Measurements from ENCODE around the gene ATP1A3. TPM values are rescaled to one million over a fixed set of nuclear protein-coding genes. Genes with fewer than 3 reads are reported as not detected.
A peak's percentile ranks its signal among the peaks of the same experiment; 100 is the strongest.

ATP1A3 gene
- total RNA-seq, 1 donor from 2014 or later, result not detected

DNA sequence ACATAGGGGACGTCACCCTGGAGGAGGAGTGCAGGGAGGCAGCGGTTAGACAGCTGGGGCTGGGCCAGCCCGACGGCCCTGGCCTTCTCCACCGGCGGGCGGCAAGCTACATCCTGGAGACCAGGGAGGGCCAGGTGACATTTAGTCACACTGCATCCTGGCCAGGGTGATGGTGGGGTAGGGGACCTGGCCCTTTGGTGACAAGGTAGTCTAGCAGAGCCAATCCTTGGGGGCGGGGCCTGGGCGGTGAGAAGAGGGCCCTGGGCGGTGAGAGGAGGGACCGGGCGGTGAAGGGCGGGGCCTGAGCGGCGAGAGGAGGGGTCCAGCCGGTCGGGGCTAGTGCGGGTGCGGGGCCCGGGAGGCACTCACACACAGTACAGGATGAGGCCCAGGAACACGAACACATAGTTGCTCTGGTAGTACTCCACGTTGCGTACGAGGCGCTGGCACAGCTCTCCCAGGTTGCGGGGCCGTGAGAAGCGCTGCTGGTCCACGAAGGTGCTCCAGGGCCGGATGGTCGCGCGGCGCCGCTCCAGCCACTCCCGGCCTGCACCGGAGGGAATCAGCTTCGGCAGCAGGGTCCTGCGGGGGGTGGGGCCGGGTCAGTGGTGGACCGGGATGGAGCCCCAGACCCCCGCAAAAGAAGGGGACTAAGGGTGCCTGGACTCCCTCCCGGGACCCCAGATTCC is 35.5 kb downstream of the ATP1A3 start:
- peak overlapping the region; percentile 85 for H3K4me3 ChIP-seq (ENCODE audit: low read depth, low read length)
- TF ChIP-seq, protein P1, sequence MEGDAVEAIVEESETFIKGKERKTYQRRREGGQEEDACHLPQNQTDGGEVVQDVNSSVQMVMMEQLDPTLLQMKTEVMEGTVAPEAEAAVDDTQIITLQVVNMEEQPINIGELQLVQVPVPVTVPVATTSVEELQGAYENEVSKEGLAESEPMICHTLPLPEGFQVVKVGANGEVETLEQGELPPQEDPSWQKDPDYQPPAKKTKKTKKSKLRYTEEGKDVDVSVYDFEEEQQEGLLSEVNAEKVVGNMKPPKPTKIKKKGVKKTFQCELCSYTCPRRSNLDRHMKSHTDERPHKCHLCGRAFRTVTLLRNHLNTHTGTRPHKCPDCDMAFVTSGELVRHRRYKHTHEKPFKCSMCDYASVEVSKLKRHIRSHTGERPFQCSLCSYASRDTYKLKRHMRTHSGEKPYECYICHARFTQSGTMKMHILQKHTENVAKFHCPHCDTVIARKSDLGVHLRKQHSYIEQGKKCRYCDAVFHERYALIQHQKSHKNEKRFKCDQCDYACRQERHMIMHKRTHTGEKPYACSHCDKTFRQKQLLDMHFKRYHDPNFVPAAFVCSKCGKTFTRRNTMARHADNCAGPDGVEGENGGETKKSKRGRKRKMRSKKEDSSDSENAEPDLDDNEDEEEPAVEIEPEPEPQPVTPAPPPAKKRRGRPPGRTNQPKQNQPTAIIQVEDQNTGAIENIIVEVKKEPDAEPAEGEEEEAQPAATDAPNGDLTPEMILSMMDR (IDR thresholded peaks at IDR 0.05; ENCODE audit: insufficient read depth, low read length, severe bottlenecking), result no peak
- FAIRE-seq, result no peak
- peak; percentile 54 for DNase-seq (ENCODE audit: low read depth)
- H3K36me3 ChIP-seq (ENCODE audit: control insufficient read depth, insufficient read depth, low read length), result peaks cover 2% of the 10 kb centered on the region
- no peaks in the 10 kb centered on the region for H3K27me3 ChIP-seq (ENCODE audit: control insufficient read depth, insufficient read depth, low read length)

DNA sequence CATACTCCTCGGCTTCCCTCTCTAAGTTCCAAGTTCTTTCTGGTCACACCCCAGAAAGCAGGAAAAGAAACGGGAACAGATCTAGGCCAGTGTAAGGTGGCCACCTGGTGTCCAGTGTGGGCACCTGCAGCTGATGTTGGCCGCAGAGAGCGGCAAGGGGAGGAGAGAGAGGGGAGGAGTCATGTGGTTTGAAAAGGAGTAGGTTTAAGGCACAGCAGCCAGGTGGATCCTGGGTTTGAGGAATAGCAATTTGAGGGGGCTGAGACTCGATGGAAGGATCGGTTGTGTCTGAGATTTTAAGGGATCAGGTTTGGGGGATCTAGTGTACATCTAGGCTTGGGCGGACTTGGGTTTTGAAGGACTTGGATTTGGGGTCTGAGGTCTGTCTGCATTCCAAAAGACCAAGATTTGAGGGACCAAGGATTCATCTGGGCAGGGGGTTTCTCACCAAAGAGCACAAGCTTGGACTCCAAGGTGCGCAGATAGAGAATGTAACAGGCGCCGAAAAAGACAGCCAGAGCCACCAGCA is 36.1 kb downstream of the ATP1A3 start:
- TF ChIP-seq, protein P1 (IDR thresholded peaks at IDR 0.05; ENCODE audit: insufficient read depth, low read length, severe bottlenecking), result peak; percentile 83
- peak; percentile 81 for DNase-seq (ENCODE audit: low read depth)
- no peak overlapping the region for H3K4me3 ChIP-seq (ENCODE audit: low read depth, low read length)
- no peak for FAIRE-seq
- peaks cover 2% of the 10 kb centered on the region for H3K36me3 ChIP-seq (ENCODE audit: control insufficient read depth, insufficient read depth, low read length)
- no peaks in the 10 kb centered on the region for H3K27me3 ChIP-seq (ENCODE audit: control insufficient read depth, insufficient read depth, low read length)

DNA sequence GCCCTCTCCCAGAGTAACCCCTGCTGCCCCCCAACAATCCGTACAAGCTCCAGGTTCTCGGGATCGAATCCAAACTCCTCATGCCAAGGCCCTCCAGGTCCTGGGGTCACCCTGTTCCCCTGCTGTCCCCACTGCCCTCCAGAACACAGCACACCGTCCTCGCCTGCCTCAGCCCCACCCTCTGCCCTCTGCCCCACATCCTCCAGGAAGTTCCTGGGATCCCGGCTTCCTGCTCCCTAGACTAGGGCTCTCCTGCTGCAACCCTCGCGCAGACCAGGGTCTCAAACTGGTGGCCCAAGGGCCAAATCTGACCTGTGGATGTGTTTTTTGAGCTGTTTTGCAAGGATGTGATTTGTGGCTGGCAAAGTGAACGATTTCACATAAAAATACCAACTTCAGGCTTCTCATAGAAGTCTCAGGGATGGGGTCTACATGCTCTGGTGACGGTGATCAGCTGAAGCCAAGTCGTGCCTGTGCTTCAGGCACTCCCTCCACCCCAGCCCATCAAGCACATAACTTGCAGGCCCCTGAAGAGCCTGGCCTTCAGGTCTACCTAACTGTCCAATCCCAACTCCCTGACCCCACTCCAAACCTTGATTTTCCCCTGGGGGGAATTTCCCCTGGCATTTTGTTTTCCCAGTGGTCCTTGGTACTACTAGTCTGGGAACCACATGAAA is 36.7 kb downstream of the ATP1A3 start:
- FAIRE-seq (no peak), DNase-seq (ENCODE audit: low read depth) (no peak)
- no peak overlapping the region for H3K4me3 ChIP-seq (ENCODE audit: low read depth, low read length)
- no peaks in the 10 kb centered on the region for H3K27me3 ChIP-seq (ENCODE audit: control insufficient read depth, insufficient read depth, low read length)
- TF ChIP-seq, protein P1 (IDR thresholded peaks at IDR 0.05; ENCODE audit: insufficient read depth, low read length, severe bottlenecking), result no peak
- H3K36me3 ChIP-seq (ENCODE audit: control insufficient read depth, insufficient read depth, low read length), result peaks cover 2% of the 10 kb centered on the region

DNA sequence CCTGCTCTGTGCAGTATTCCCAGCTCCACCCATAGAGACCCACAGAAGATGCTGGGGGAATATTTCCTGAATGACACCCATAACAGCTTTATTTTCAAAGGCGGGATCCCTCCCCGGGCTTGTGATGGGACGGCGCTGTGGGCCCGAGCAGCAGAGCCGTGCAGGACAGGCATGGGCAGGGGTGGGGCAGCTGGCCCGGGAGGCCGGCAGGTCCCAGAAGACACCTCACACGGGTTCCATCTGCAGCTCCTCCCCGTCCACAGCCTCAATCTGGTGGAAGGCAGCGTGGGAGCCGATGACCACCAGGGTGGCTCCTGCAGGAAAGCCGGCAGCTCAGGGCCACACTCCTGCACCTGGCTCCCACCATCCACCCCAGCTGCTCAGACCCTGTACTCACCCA is 37.4 kb downstream of the ATP1A3 start:
- TF ChIP-seq, protein P1 (IDR thresholded peaks at IDR 0.05; ENCODE audit: insufficient read depth, low read length, severe bottlenecking), result no peak
- peaks cover 2% of the 10 kb centered on the region for H3K36me3 ChIP-seq (ENCODE audit: control insufficient read depth, insufficient read depth, low read length)
- FAIRE-seq, result no peak
- no peaks in the 10 kb centered on the region for H3K27me3 ChIP-seq (ENCODE audit: control insufficient read depth, insufficient read depth, low read length)
- no peak overlapping the region for H3K4me3 ChIP-seq (ENCODE audit: low read depth, low read length)
- DNase-seq (ENCODE audit: low read depth), result no peak

GRCh38 chr19:41955521-41955920 is 38.5 kb downstream of the ATP1A3 start:
- Histone ChIP-seq H3K27me3 (ENCODE audit: control insufficient read depth, insufficient read depth, low read length) (no peaks in the 10 kb centered on the region), H3K36me3 (ENCODE audit: control insufficient read depth, insufficient read depth, low read length) (peaks cover 2% of the 10 kb centered on the region), H3K4me3 (ENCODE audit: low read depth, low read length) (no peak overlapping the region)
- TF ChIP-seq, protein P1 (IDR thresholded peaks at IDR 0.05; ENCODE audit: insufficient read depth, low read length, severe bottlenecking), result no peak
- FAIRE-seq, result no peak
- DNase-seq (ENCODE audit: low read depth), result no peak

Data from bronchial epithelial cell (primary cell).